Measurements from ENCODE around the gene CDH13.
A peak's percentile ranks its signal among the peaks of the same experiment; 100 is the strongest.

Gene CDH13

GRCh38 chr16:83214671-83215070, 587.9 kb downstream of the CDH13 start:
- Histone ChIP-seq H3K9me2 (replicated peaks; ENCODE audit: control insufficient read depth, low read length) (no peaks in the 10 kb centered on the region), H3K4me1 (ENCODE audit: control insufficient read depth, low read length) (no peaks in the 10 kb centered on the region), H3F3A (ENCODE audit: control insufficient read depth, insufficient read depth) (no peaks in the 10 kb centered on the region), H3K27ac (ENCODE audit: low read depth, low read length) (no peak overlapping the region), H3K79me2 (ENCODE audit: control insufficient read depth, low read length) (no peaks in the 10 kb centered on the region), H4K20me1 (ENCODE audit: control insufficient read depth, insufficient read depth, low read depth, low read length) (no peaks in the 10 kb centered on the region), H3K36me3 (ENCODE audit: control insufficient read depth, low read length) (no peaks in the 10 kb centered on the region), H3K4me2 (ENCODE audit: low read length) (no peak overlapping the region), H3K27me3 (ENCODE audit: control insufficient read depth, low read length) (no peaks in the 10 kb centered on the region), H3K9me3 (ENCODE audit: control insufficient read depth, insufficient read depth, low read length) (no peaks in the 10 kb centered on the region; the same call in 1 of the 2 replicates), H3K4me3 (ENCODE audit: low read length) (no peak overlapping the region)
- TF ChIP-seq CTCF (IDR thresholded peaks at IDR 0.05; ENCODE audit: low read depth, low read length, poor library complexity, severe bottlenecking) (no peak), EZH2phosphoT487 (IDR thresholded peaks at IDR 0.05; ENCODE audit: borderline replicate concordance, low read length) (no peak)

GRCh38 chr16:83215406-83216001, 588.7 kb downstream of the CDH13 start:
- no peaks in the 10 kb centered on the region for H3F3A ChIP-seq (ENCODE audit: control insufficient read depth, insufficient read depth)
- no peak overlapping the region for H3K27ac ChIP-seq (ENCODE audit: low read depth, low read length)
- peak; percentile 69 for TF ChIP-seq CTCF (IDR thresholded peaks at IDR 0.05; ENCODE audit: low read depth, low read length, poor library complexity, severe bottlenecking)
- no peak for TF ChIP-seq EZH2phosphoT487 (IDR thresholded peaks at IDR 0.05; ENCODE audit: borderline replicate concordance, low read length)
- no peaks in the 10 kb centered on the region for H3K27me3 ChIP-seq (ENCODE audit: control insufficient read depth, low read length)
- no peaks in the 10 kb centered on the region; the same call in 1 of the 2 replicates for H3K9me3 ChIP-seq (ENCODE audit: control insufficient read depth, insufficient read depth, low read length)
- no peaks in the 10 kb centered on the region for H3K36me3 ChIP-seq (ENCODE audit: control insufficient read depth, low read length)
- no peak overlapping the region for H3K4me3 ChIP-seq (ENCODE audit: low read length)
- H3K9me2 ChIP-seq (replicated peaks; ENCODE audit: control insufficient read depth, low read length), result no peaks in the 10 kb centered on the region
- H4K20me1 ChIP-seq (ENCODE audit: control insufficient read depth, insufficient read depth, low read depth, low read length), result no peaks in the 10 kb centered on the region
- no peak overlapping the region for H3K4me2 ChIP-seq (ENCODE audit: low read length)
- H3K79me2 ChIP-seq (ENCODE audit: control insufficient read depth, low read length), result no peaks in the 10 kb centered on the region
- no peaks in the 10 kb centered on the region for H3K4me1 ChIP-seq (ENCODE audit: control insufficient read depth, low read length)

- Histone ChIP-seq H3K4me3 (ENCODE audit: low read length) (no peak overlapping the region), H3K9me2 (replicated peaks; ENCODE audit: control insufficient read depth, low read length) (no peaks in the 10 kb centered on the region), H3K79me2 (ENCODE audit: control insufficient read depth, low read length) (no peaks in the 10 kb centered on the region), H3K9me3 (ENCODE audit: control insufficient read depth, insufficient read depth, low read length) (no peaks in the 10 kb centered on the region; the same call in 1 of the 2 replicates), H3F3A (ENCODE audit: control insufficient read depth, insufficient read depth) (no peaks in the 10 kb centered on the region), H3K27me3 (ENCODE audit: control insufficient read depth, low read length) (no peaks in the 10 kb centered on the region), H3K36me3 (ENCODE audit: control insufficient read depth, low read length) (no peaks in the 10 kb centered on the region), H3K4me2 (ENCODE audit: low read length) (no peak overlapping the region), H3K4me1 (ENCODE audit: control insufficient read depth, low read length) (no peaks in the 10 kb centered on the region), H4K20me1 (ENCODE audit: control insufficient read depth, insufficient read depth, low read depth, low read length) (no peaks in the 10 kb centered on the region), H3K27ac (ENCODE audit: low read depth, low read length) (no peak overlapping the region)
- TF ChIP-seq CTCF (IDR thresholded peaks at IDR 0.05; ENCODE audit: low read depth, low read length, poor library complexity, severe bottlenecking) (no peak), EZH2phosphoT487 (IDR thresholded peaks at IDR 0.05; ENCODE audit: borderline replicate concordance, low read length) (no peak)
Measured at GRCh38 chr16:83219285-83219684, 592.5 kb downstream of the CDH13 start.

All from DOHH2 (cell line).